ENCODE results near the gene SETD3.
A peak's percentile ranks its signal among the peaks of the same experiment; 100 is the strongest.

Gene SETD3

GRCh38 chr14:99479906-99480869 lies at the start of gene SETD3:
TSS of gene SETD3 (minus strand) at chr14:99480859. CDS start at chr14:99465805, 15,054 bp downstream.
- DNase-seq (ENCODE audit: low spot score), result peak; percentile 50

GRCh38 chr14:99529899-99530298 lies 49.2 kb upstream of the SETD3 start:
- DNase-seq (ENCODE audit: low spot score), result no peak

GRCh38 chr14:99527427-99528076 lies 46.9 kb upstream of the SETD3 start:
- DNase-seq (ENCODE audit: low spot score), result no peak

- DNase-seq (ENCODE audit: low spot score), result no peak
Measured at GRCh38 chr14:99527026-99527425, 46.4 kb upstream of the SETD3 start.

GRCh38 chr14:99525699-99526080 lies 45.0 kb upstream of the SETD3 start:
- no peak for DNase-seq (ENCODE audit: low spot score)

- DNase-seq (ENCODE audit: low spot score), result no peak
Measured at GRCh38 chr14:99524804-99525698, 44.4 kb upstream of the SETD3 start.

- DNase-seq (ENCODE audit: low spot score), result no peak
Measured at GRCh38 chr14:99524091-99524661, 43.5 kb upstream of the SETD3 start.

GRCh38 chr14:99523704-99524055 lies 43.0 kb upstream of the SETD3 start:
- no peak for DNase-seq (ENCODE audit: low spot score)

- DNase-seq (ENCODE audit: low spot score), result no peak
Measured at GRCh38 chr14:99522934-99523703, 42.5 kb upstream of the SETD3 start.

- DNase-seq (ENCODE audit: low spot score), result no peak
Measured at GRCh38 chr14:99522457-99522891, 41.8 kb upstream of the SETD3 start.

- no peak for DNase-seq (ENCODE audit: low spot score)
Measured at GRCh38 chr14:99522025-99522401, 41.4 kb upstream of the SETD3 start.

- DNase-seq (ENCODE audit: low spot score), result no peak
Measured at GRCh38 chr14:99521176-99522024, 40.7 kb upstream of the SETD3 start.

- no peak for DNase-seq (ENCODE audit: low spot score)
Measured at GRCh38 chr14:99520571-99521081, 40.0 kb upstream of the SETD3 start.

GRCh38 chr14:99519931-99520421 lies 39.3 kb upstream of the SETD3 start:
- no peak for DNase-seq (ENCODE audit: low spot score)

GRCh38 chr14:99519347-99519881 lies 38.8 kb upstream of the SETD3 start:
- DNase-seq (ENCODE audit: low spot score), result no peak

GRCh38 chr14:99518441-99519346 lies 38.0 kb upstream of the SETD3 start:
- DNase-seq (ENCODE audit: low spot score), result peak; percentile 85

GRCh38 chr14:99517643-99518381 lies 37.2 kb upstream of the SETD3 start:
- no peak for DNase-seq (ENCODE audit: low spot score)
